A673 (cell line): ENCODE data around the gene IFT20. TPM values are rescaled to one million over a fixed set of nuclear protein-coding genes. Genes with fewer than 3 reads are reported as not detected.

Experiments
- BruUV-seq: library from RNA; stranded (reverse); fragments of 400-500 nt; replicated peaks from 2 replicates; lab custom pipeline; 2021; lab: Mats Ljungman, UMichigan
- CTCF ChIA-PET: fragments of 300-600 bp; sonication (Branson Sonifier 250); formaldehyde crosslinking; loops from one replicate; lab custom pipeline; 2022; ENCODE audit warnings: antibody characterized with exemption; lab: Charles Lee
- POLR2A ChIA-PET: fragments of 300-600 bp; sonication (Branson Sonifier 250); formaldehyde crosslinking; loops from one replicate; lab custom pipeline; 2022; ENCODE audit warnings: antibody characterized with exemption; ENCODE audit not compliant: low non-redundant PET; lab: Charles Lee
- DNase-seq: peaks from one replicate; pipeline ENCODE4 v3.0.0-alpha.2; 2015; ENCODE audit warnings: low spot score
- H3K27ac ChIP-seq: fragments of 200-600 bp; sonication (generic); 2 replicates; pipeline ENCODE4 v1.5.1; 2016; ENCODE audit warnings: mixed run types, low read depth, mild to moderate bottlenecking, mixed read lengths, antibody characterized with exemption, low read length; ENCODE audit not compliant: poor library complexity, severe bottlenecking
- H3K27me3 ChIP-seq: fragments of 200-600 bp; sonication (generic); replicated peaks from 2 replicates; pipeline ENCODE4 v1.6.1; 2017; ENCODE audit warnings: mixed run types, low read depth, mild to moderate bottlenecking, mixed read lengths, antibody characterized with exemption, low read length; ENCODE audit not compliant: insufficient read depth, poor library complexity
- H3K36me3 ChIP-seq: fragments of 200-600 bp; sonication (generic); 2 replicates; pipeline ENCODE4 v1.6.1; 2016; ENCODE audit warnings: mixed run types, mild to moderate bottlenecking, mixed read lengths, antibody characterized with exemption, low read length; ENCODE audit not compliant: insufficient read depth, poor library complexity, severe bottlenecking
- H3K4me1 ChIP-seq: fragments of 200-600 bp; sonication (generic); 2 replicates; pipeline ENCODE4 v1.6.1; 2017; ENCODE audit warnings: mixed run types, mild to moderate bottlenecking, mixed read lengths, antibody characterized with exemption, low read length; ENCODE audit not compliant: insufficient read depth, poor library complexity, severe bottlenecking
- H3K4me3 ChIP-seq: fragments of 200-600 bp; sonication (generic); 2 replicates; pipeline ENCODE4 v1.5.1; 2016; ENCODE audit warnings: low read depth, mixed run types, mild to moderate bottlenecking, mixed read lengths, low read length; ENCODE audit not compliant: poor library complexity, severe bottlenecking
- H3K9me3 ChIP-seq: fragments of 200-600 bp; sonication (generic); 2 replicates; pipeline ENCODE4 v1.6.1; 2016; ENCODE audit warnings: mixed run types, low read depth, mild to moderate bottlenecking, mixed read lengths, antibody characterized with exemption, low read length; ENCODE audit not compliant: poor library complexity, severe bottlenecking
- EZH2 ChIP-seq: fragments of 200-600 bp; sonication (generic); IDR thresholded peaks from 2 replicates; pipeline ENCODE4 v1.6.1; 2017; ENCODE audit warnings: borderline replicate concordance, low read depth, mild to moderate bottlenecking, mixed read lengths, antibody characterized with exemption, low read length; ENCODE audit not compliant: poor library complexity, severe bottlenecking
- intact Hi-C: fragments of 100-400 bp; cut with micrococcal nuclease; formaldehyde crosslinking; loops from one replicate; pipeline ENCODE4 v1.10.0; 2022; ENCODE audit not compliant: unreplicated experiment
- total RNA-seq: library from RNA; stranded (reverse); gene quantifications from 2 replicates; pipeline ENCODE4 v1.2.3, GENCODE V29; 2021
- TF ChIP-seq, protein P1 (sequence below): fragments of 300-800, 200-600 bp; sonication (generic); conservative IDR thresholded peaks from 2 replicates; pipeline ENCODE4 v1.5.1; 2017; ENCODE audit warnings: low read depth, mild to moderate bottlenecking, antibody characterized with exemption, low read length, moderate library complexity, mixed read lengths

IFT20 gene
- total RNA-seq, 1 experiment from 2014 or later = 21.5 TPM

DNA sequence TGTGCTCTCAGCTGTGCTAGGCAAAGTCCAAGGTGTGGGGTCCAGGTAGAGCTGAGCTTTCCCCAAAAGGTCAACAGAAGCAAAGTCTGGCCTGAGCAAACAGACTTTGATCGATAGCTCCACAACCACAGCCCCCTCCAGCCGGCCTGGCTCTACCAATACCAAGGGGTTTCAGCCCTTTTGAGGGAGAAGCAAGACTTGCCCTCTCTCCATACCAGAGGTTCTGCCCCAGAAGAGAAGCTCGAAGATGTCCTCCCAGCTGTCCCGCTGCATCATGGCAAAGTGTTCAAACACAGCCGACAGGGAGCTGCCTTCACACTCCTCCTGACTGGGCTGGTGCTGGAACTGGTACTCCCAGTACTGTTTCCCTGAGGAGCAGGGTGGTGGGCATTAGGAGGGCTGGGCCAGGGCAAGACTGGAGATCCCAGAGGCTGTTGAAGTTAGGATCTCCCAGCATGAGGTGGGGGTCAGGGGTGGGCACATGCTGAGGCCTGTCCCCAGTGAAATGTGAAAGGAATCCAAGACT lies 33.1 kb upstream of the IFT20 start:
- no peak for TF ChIP-seq EZH2
- no peak overlapping the region for H3K4me3 ChIP-seq

DNA sequence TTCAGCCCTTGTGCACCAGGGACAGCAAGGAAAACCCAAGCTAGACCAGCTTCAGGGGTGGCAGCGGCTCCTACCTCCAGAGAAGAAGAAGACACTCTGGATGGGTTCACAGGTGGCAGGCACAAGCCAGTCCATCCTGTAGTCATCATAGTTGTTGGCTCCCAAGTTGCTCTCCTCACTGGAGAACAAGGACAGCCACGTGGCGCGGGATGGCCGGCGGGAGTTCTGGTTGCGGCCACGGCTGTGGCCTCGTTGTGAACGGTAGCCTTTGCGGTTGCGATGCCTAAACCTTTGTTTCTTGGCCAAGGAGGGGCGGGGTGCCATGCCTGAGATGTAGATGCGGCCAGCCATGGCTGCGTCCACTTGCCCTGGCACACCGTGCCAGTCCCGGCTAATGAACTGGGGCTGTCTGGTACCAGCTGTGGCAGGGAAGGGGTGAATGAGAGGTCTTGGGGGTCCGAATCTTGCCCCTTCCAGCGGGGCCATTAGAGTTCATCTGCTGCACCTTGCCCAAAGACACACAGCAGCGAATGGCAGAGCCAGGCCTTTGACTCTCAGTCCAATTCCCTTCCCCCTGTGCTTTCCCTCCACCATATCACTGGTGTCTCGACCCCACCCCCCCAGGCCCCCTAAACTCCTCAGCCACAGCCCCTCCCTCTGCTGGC lies 32.5 kb upstream of the IFT20 start:
- BruUV-seq = no TSS peak
- Histone ChIP-seq H3K27me3 (no peaks in the 10 kb centered on the region), H3K4me3 (no peak overlapping the region), H3K9me3 (no peaks in the 10 kb centered on the region), H3K27ac (no peak overlapping the region), H3K36me3 (peaks cover 3% of the 10 kb centered on the region), H3K4me1 (peaks cover 11% of the 10 kb centered on the region)
- ChIA-PET CTCF (no interaction called here), POLR2A (no interaction called here)
- TF ChIP-seq EZH2 = no peak
- TF ChIP-seq, protein P1, sequence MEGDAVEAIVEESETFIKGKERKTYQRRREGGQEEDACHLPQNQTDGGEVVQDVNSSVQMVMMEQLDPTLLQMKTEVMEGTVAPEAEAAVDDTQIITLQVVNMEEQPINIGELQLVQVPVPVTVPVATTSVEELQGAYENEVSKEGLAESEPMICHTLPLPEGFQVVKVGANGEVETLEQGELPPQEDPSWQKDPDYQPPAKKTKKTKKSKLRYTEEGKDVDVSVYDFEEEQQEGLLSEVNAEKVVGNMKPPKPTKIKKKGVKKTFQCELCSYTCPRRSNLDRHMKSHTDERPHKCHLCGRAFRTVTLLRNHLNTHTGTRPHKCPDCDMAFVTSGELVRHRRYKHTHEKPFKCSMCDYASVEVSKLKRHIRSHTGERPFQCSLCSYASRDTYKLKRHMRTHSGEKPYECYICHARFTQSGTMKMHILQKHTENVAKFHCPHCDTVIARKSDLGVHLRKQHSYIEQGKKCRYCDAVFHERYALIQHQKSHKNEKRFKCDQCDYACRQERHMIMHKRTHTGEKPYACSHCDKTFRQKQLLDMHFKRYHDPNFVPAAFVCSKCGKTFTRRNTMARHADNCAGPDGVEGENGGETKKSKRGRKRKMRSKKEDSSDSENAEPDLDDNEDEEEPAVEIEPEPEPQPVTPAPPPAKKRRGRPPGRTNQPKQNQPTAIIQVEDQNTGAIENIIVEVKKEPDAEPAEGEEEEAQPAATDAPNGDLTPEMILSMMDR = no peak
- intact Hi-C loops = no loop called here
- no peak for DNase-seq

More for the DNA sequence above, 33.1 kb upstream of the IFT20 start:
- H3K27me3 ChIP-seq = no peaks in the 10 kb centered on the region
- CTCF ChIA-PET = no interaction called here
- no peak for DNase-seq
- H3K4me1 ChIP-seq = peaks cover 17% of the 10 kb centered on the region
- no peaks in the 10 kb centered on the region for H3K9me3 ChIP-seq
- POLR2A ChIA-PET = interaction anchor here (0.7 kb wide), 1 partner anchor 23 kb away, joined by 3 read pairs; no protein-coding TSS in a partner anchor
- H3K27ac ChIP-seq = no peak overlapping the region
- peaks cover under 1% of the 10 kb centered on the region for H3K36me3 ChIP-seq
- BruUV-seq = no TSS peak
- intact Hi-C loops = no loop called here

DNA sequence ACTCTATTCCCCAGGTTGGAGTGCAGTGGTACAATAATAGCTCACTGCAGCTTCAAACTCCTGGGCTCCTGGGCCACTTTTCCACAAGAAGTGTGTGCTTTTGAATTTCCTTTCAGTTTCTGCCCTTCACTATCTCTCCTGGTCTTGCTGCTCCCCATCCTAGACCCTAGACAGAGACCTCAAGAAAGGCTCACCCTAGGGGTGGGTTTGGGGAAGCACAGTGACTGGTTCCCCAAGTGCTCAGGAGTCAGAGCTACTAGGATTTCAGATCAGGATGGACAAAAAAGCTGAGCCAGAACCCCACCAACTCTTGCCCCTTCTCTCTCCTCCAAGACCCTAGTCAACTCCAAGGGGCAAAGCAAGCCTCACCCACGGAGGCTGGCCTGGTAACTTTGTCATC lies 31.3 kb upstream of the IFT20 start:
- DNase-seq = no peak
- no peak overlapping the region for H3K4me3 ChIP-seq
- CTCF ChIA-PET = no interaction called here
- no peak overlapping the region for H3K27ac ChIP-seq
- peaks cover 8% of the 10 kb centered on the region for H3K36me3 ChIP-seq
- no TSS peak for BruUV-seq
- peaks cover 10% of the 10 kb centered on the region for H3K4me1 ChIP-seq
- TF ChIP-seq, protein P1 = no peak
- no peak for TF ChIP-seq EZH2
- H3K27me3 ChIP-seq = no peaks in the 10 kb centered on the region
- no peaks in the 10 kb centered on the region for H3K9me3 ChIP-seq
- intact Hi-C loops = no loop called here
- POLR2A ChIA-PET = no interaction called here

DNA sequence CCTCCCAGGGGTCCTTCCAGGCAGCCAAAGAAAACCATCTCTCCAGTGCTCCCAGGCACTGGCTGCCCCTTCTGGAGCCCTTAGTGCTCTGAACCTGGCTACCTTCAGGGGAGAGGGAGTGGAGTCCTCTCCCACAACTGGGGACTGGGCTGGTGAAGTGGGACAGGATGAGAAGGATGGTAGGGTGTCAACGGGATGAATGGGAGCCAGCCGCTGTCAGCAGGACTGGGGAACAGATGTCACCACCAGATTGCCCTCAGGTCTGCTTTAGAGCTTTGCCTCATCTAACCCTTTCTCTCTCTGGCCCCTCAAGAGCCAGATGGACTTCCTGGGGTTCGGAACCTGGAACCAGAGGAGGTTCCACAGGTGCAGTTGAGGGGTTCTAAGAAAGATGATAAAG lies 30.2 kb upstream of the IFT20 start:
- POLR2A ChIA-PET = no interaction called here
- Histone ChIP-seq H3K9me3 (no peaks in the 10 kb centered on the region), H3K27me3 (no peaks in the 10 kb centered on the region), H3K4me1 (peaks cover 3% of the 10 kb centered on the region), H3K27ac (no peak overlapping the region), H3K36me3 (peaks cover 20% of the 10 kb centered on the region), H3K4me3 (no peak overlapping the region)
- intact Hi-C loops = no loop called here
- TF ChIP-seq, protein P1 = no peak
- no peak for TF ChIP-seq EZH2
- CTCF ChIA-PET = no interaction called here
- DNase-seq = no peak
- BruUV-seq = no TSS peak
